Activated T-helper 2 cell treated with anti-CD3 and anti-CD28 coated beads, Interferon-gamma antibody, Interleukin-2, Interleukin-4, amounts not matched to agents 10 μg/mL and 5 μg/mL and 100 μg/mL, durations not matched to agents 14 hours and 24 hours and 36 hours (primary cell): ENCODE data around the gene EXOC6B. TPM values are rescaled to one million over a fixed set of nuclear protein-coding genes. Genes with fewer than 3 reads are reported as not detected.

Source experiments
- DNase-seq: peaks from one replicate; pipeline ENCODE4 v3.0.0; 2021; ENCODE audit warnings: low spot score
- H3K27ac Mint-ChIP-seq: one replicate; pipeline ENCODE4 v1.8.0; 2021; ENCODE audit warnings: mixed read lengths
- H3K27me3 Mint-ChIP-seq: one replicate; pipeline ENCODE4 v1.8.0; 2021; ENCODE audit warnings: low read depth, mixed read lengths
- H3K36me3 Mint-ChIP-seq: one replicate; pipeline ENCODE4 v1.8.0; 2021; ENCODE audit warnings: low read depth, mixed read lengths
- H3K4me1 Mint-ChIP-seq: one replicate; pipeline ENCODE4 v1.8.0; 2021; ENCODE audit warnings: low read depth, mixed read lengths
- H3K4me3 Mint-ChIP-seq: one replicate; pipeline ENCODE4 v1.8.0; 2021; ENCODE audit warnings: low read depth, mild to moderate bottlenecking, moderate library complexity, mixed read lengths
- H3K9me3 Mint-ChIP-seq: one replicate; pipeline ENCODE4 v1.8.0; 2021; ENCODE audit warnings: mixed read lengths
- intact Hi-C: fragments of 100-400 bp; cut with micrococcal nuclease; formaldehyde crosslinking; loops from one replicate; pipeline ENCODE4 v1.15.1; 2023
- total RNA-seq: library from RNA; stranded (reverse); gene quantifications from 2 replicates; pipeline ENCODE4 v1.2.3, GENCODE V29; 2022

EXOC6B gene
- total RNA-seq, 1 donor from 2014 or later: 9.4 TPM

GRCh38 chr2:72134408-72134996 is 691.3 kb downstream of the EXOC6B start:
- intact Hi-C loops: no loop called here
- Mint-ChIP-seq H3K27ac (no peak overlapping the region), H3K27me3 (peaks cover 2% of the 10 kb centered on the region), H3K4me1 (no peaks in the 10 kb centered on the region), H3K4me3 (no peak overlapping the region), H3K9me3 (no peaks in the 10 kb centered on the region), H3K36me3 (no peaks in the 10 kb centered on the region)
- DNase-seq: no peak

- no peaks in the 10 kb centered on the region for H3K36me3 Mint-ChIP-seq
- no peaks in the 10 kb centered on the region for H3K9me3 Mint-ChIP-seq
- no peak overlapping the region for H3K27ac Mint-ChIP-seq
- DNase-seq: no peak
- intact Hi-C loops: no loop called here
- no peak overlapping the region for H3K4me3 Mint-ChIP-seq
- H3K27me3 Mint-ChIP-seq: peaks cover 2% of the 10 kb centered on the region
- H3K4me1 Mint-ChIP-seq: no peaks in the 10 kb centered on the region
Observed at GRCh38 chr2:72133721-72134407, 692.0 kb downstream of the EXOC6B start.

GRCh38 chr2:72132981-72133720 is 692.7 kb downstream of the EXOC6B start:
- no peak overlapping the region for H3K27ac Mint-ChIP-seq

GRCh38 chr2:72131916-72132841 is 693.7 kb downstream of the EXOC6B start:
- H3K9me3 Mint-ChIP-seq: no peaks in the 10 kb centered on the region
- no peak overlapping the region for H3K27ac Mint-ChIP-seq
- H3K4me1 Mint-ChIP-seq: no peaks in the 10 kb centered on the region
- intact Hi-C loops: no loop called here
- no peak overlapping the region for H3K4me3 Mint-ChIP-seq
- no peak for DNase-seq
- peaks cover 2% of the 10 kb centered on the region for H3K27me3 Mint-ChIP-seq
- no peaks in the 10 kb centered on the region for H3K36me3 Mint-ChIP-seq

More at GRCh38 chr2:72132981-72133720, 692.7 kb downstream of the EXOC6B start:
- H3K4me1 Mint-ChIP-seq: no peaks in the 10 kb centered on the region
- H3K36me3 Mint-ChIP-seq: no peaks in the 10 kb centered on the region
- H3K4me3 Mint-ChIP-seq: no peak overlapping the region
- no peak for DNase-seq
- intact Hi-C loops: no loop called here
- H3K27me3 Mint-ChIP-seq: peaks cover 2% of the 10 kb centered on the region
- H3K9me3 Mint-ChIP-seq: no peaks in the 10 kb centered on the region

GRCh38 chr2:72131371-72131891 is 694.4 kb downstream of the EXOC6B start:
- H3K36me3 Mint-ChIP-seq: no peaks in the 10 kb centered on the region
- no peak overlapping the region for H3K4me3 Mint-ChIP-seq
- no peak overlapping the region for H3K27ac Mint-ChIP-seq
- no peaks in the 10 kb centered on the region for H3K9me3 Mint-ChIP-seq
- DNase-seq: no peak
- no peaks in the 10 kb centered on the region for H3K4me1 Mint-ChIP-seq
- H3K27me3 Mint-ChIP-seq: peaks cover 2% of the 10 kb centered on the region
- intact Hi-C loops: no loop called here

- intact Hi-C loops: no loop called here
- Mint-ChIP-seq H3K27ac (no peak overlapping the region), H3K4me1 (no peaks in the 10 kb centered on the region), H3K27me3 (peaks cover 2% of the 10 kb centered on the region), H3K9me3 (no peaks in the 10 kb centered on the region), H3K36me3 (no peaks in the 10 kb centered on the region), H3K4me3 (no peak overlapping the region)
- no peak for DNase-seq
Observed at GRCh38 chr2:72130659-72131360, 695.0 kb downstream of the EXOC6B start.

- H3K36me3 Mint-ChIP-seq: no peaks in the 10 kb centered on the region
- intact Hi-C loops: no loop called here
- H3K27me3 Mint-ChIP-seq: peaks cover 2% of the 10 kb centered on the region
- no peak for DNase-seq
- no peaks in the 10 kb centered on the region for H3K9me3 Mint-ChIP-seq
- H3K4me3 Mint-ChIP-seq: no peak overlapping the region
- no peak overlapping the region for H3K27ac Mint-ChIP-seq
- no peaks in the 10 kb centered on the region for H3K4me1 Mint-ChIP-seq
Observed at GRCh38 chr2:72129681-72130340, 696.0 kb downstream of the EXOC6B start.

- no peaks in the 10 kb centered on the region for H3K4me1 Mint-ChIP-seq
- no peak overlapping the region for H3K4me3 Mint-ChIP-seq
- no peak overlapping the region for H3K27ac Mint-ChIP-seq
- no peaks in the 10 kb centered on the region for H3K36me3 Mint-ChIP-seq
- H3K27me3 Mint-ChIP-seq: peaks cover 2% of the 10 kb centered on the region
- DNase-seq: no peak
- intact Hi-C loops: no loop called here
- no peaks in the 10 kb centered on the region for H3K9me3 Mint-ChIP-seq
Observed at GRCh38 chr2:72128843-72129227, 697.0 kb downstream of the EXOC6B start.

GRCh38 chr2:72128059-72128842 is 697.6 kb downstream of the EXOC6B start:
- H3K27ac Mint-ChIP-seq: no peak overlapping the region
- H3K36me3 Mint-ChIP-seq: no peaks in the 10 kb centered on the region
- no peak for DNase-seq
- H3K9me3 Mint-ChIP-seq: no peaks in the 10 kb centered on the region
- no peaks in the 10 kb centered on the region for H3K4me1 Mint-ChIP-seq
- no peak overlapping the region for H3K4me3 Mint-ChIP-seq
- intact Hi-C loops: no loop called here
- peaks cover 2% of the 10 kb centered on the region for H3K27me3 Mint-ChIP-seq

- no peak for DNase-seq
- no peaks in the 10 kb centered on the region for H3K4me1 Mint-ChIP-seq
- H3K27me3 Mint-ChIP-seq: peaks cover 2% of the 10 kb centered on the region
- H3K27ac Mint-ChIP-seq: no peak overlapping the region
- H3K9me3 Mint-ChIP-seq: no peaks in the 10 kb centered on the region
- intact Hi-C loops: no loop called here
- no peak overlapping the region for H3K4me3 Mint-ChIP-seq
- H3K36me3 Mint-ChIP-seq: no peaks in the 10 kb centered on the region
Observed at GRCh38 chr2:72127401-72128058, 698.3 kb downstream of the EXOC6B start.
